ENCODE results near the gene NTM.

NTM gene

DNA sequence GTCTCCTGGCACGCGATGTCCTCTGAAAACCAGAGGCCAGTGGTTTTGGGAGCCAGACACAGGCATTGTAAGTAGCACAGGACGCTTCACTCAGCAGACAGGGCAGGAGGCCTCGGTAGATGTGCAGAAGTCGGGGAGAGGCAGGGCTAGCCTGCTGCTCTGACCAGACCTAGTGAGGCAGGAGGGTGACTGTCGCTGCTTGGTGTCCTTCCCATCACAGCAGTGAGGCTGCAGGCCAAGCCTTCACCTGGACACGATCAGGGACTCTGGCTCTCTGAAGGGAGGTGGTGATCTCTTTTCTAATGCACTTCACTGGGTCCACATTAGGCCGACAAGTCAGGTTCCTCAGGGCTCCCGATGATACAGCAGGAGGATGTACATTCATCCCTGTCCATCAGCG lies 583.7 kb downstream of the NTM start:
- H3K27ac ChIP-seq: no peak overlapping the region
- TF ChIP-seq, protein P1, sequence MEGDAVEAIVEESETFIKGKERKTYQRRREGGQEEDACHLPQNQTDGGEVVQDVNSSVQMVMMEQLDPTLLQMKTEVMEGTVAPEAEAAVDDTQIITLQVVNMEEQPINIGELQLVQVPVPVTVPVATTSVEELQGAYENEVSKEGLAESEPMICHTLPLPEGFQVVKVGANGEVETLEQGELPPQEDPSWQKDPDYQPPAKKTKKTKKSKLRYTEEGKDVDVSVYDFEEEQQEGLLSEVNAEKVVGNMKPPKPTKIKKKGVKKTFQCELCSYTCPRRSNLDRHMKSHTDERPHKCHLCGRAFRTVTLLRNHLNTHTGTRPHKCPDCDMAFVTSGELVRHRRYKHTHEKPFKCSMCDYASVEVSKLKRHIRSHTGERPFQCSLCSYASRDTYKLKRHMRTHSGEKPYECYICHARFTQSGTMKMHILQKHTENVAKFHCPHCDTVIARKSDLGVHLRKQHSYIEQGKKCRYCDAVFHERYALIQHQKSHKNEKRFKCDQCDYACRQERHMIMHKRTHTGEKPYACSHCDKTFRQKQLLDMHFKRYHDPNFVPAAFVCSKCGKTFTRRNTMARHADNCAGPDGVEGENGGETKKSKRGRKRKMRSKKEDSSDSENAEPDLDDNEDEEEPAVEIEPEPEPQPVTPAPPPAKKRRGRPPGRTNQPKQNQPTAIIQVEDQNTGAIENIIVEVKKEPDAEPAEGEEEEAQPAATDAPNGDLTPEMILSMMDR (IDR thresholded peaks at IDR 0.05): no peak
- no peak for TF ChIP-seq ZFX (IDR thresholded peaks at IDR 0.05; ENCODE audit: borderline replicate concordance)

DNA sequence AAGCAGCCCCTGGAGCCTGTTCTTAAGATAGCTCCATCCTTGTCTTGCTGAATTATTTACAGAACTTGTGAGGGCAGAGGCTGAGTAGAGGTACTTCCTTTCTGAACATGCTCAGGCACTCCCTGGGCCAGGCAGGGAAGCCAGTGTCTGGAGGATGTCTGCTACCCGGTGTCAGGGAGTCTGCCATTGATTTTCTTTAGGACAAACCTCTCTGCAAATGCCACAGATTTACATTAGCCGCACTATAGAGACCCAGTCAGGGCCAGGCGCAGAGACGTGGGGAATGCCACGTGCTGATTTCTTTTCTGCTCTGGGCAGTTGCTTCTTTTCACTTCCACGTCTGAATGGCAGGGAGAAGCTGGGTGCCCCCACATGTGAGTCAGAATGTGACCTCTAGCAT lies 585.5 kb downstream of the NTM start:
- no peak overlapping the region for H3K27ac ChIP-seq
- TF ChIP-seq, protein P1 (IDR thresholded peaks at IDR 0.05): no peak
- no peak for TF ChIP-seq ZFX (IDR thresholded peaks at IDR 0.05; ENCODE audit: borderline replicate concordance)

DNA sequence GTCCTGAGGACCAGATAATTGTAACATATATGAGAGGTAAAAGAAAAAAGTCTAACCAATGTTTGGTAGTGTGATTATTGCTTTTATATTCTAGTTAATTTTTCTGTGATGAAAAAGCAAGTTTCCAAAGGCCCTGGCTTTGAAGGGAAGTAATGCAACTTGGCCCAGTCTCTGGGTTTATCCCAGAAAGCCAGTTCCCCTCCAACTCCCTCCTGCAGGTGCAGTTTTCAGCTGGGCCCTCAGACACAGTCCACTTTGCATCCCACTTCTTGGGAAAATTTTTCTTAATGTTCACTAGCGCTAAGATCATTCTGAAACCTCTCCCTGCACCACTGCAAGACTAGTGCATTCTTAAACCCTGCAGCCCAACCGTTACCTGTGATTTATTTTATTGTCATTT lies 586.8 kb downstream of the NTM start:
- no peak for TF ChIP-seq ZFX (IDR thresholded peaks at IDR 0.05; ENCODE audit: borderline replicate concordance)
- TF ChIP-seq, protein P1 (IDR thresholded peaks at IDR 0.05): no peak
- H3K27ac ChIP-seq: no peak overlapping the region

DNA sequence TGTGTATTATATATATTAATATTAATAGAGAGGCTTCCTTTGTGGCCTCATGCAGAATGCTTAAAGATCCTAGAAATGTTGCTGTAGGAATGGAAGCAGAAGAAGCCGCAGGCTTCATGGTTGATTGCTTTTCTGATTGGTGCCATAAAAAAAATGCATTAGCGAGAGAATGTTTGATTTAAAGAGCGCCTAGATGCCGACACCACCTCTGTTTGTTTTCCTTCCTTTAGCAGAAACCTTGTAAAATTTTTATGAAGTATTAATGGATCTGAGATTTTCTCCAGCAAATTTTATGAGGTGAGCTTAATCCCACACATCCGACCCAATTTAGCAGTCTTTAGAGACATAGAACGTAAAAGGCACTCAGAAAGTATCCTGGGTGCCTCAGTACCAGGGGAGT lies 587.5 kb downstream of the NTM start:
- TF ChIP-seq ZFX (IDR thresholded peaks at IDR 0.05; ENCODE audit: borderline replicate concordance): no peak
- TF ChIP-seq, protein P1 (IDR thresholded peaks at IDR 0.05): no peak

DNA sequence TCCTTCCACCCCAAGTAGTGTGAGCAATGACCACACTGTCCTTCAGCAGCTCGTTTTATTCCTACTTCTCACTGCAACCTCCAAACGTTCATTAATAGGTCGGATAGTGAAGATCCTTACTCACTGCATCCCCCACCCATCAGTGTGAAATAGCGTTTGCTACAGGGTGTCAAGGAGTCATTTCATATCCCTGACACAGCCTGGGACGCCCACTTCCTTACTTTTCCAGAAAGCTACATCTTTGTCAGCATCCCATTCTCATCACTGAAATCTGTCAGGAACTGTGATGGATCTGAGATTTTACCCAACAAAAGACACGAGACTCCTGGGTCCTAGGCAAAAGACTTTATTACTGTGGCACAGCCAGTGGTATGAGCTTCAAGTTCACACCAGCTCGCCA lies 592.4 kb downstream of the NTM start:
- H3K27ac ChIP-seq: no peak overlapping the region
- TF ChIP-seq, protein P1 (IDR thresholded peaks at IDR 0.05): no peak
- no peak for TF ChIP-seq ZFX (IDR thresholded peaks at IDR 0.05; ENCODE audit: borderline replicate concordance)

More for the DNA sequence above, 587.5 kb downstream of the NTM start:
- no peak overlapping the region for H3K27ac ChIP-seq

DNA sequence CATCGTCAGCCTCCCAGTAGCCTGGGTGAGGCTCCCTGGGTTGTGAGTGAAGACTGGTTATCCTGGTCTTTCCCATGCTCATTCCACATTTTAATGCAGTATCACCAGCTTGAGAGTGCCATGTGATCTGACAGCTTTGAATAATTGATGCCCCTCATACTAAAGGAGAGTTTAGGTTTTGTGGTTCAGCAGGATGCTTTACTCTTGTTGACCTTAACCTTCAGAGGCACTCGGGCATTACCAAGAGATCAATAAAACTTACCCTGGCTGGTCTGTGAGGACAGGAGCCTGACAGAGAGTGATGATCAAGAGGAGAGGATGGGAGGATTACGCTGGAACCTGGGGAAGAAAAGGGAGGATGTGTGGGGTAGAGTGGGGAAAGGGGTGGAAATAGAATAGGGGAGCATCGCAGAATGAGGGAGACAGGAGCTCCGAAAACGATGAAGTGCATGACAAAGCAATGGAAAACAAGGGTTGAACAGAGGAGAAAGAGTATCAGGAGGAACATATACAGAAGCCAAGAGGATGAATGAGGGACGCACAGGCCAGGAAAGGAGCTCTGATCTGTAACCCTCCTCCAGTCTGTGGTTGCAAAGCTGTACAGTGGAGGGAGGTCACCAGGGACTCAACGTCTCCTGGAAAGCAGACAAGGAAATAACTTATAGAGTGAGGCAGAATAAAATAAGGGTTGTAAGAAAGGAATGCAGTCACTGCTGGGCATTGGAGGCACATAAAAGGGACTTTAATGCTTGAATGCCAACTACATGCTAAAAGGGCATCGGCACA lies 594.5 kb downstream of the NTM start:
- no peak overlapping the region for H3K27ac ChIP-seq
- TF ChIP-seq, protein P1 (IDR thresholded peaks at IDR 0.05): no peak
- no peak for TF ChIP-seq ZFX (IDR thresholded peaks at IDR 0.05; ENCODE audit: borderline replicate concordance)

DNA sequence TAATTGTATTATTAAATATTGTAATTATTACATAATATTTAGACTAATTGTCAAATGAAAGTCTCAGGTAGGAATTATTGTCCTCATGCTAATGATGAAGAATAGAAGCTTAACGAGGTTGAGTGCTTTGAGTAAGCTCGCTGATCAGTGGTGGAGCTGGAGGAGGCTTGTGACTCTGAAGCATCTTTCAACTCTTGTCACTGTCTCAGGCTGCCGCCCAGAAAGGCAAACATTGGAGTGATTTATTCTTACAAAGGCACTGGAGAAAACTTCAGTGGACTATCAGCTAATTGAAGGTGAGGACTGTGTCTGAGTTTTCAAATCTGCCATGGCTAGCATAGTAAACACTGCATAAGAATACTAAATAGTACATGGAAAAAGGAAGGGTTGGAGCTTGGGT lies 595.1 kb downstream of the NTM start:
- no peak for TF ChIP-seq ZFX (IDR thresholded peaks at IDR 0.05; ENCODE audit: borderline replicate concordance)
- TF ChIP-seq, protein P1 (IDR thresholded peaks at IDR 0.05): no peak
- H3K27ac ChIP-seq: no peak overlapping the region
